ENCODE data around the gene AGBL5. TPM values are rescaled to one million over a fixed set of nuclear protein-coding genes. Genes with fewer than 3 reads are reported as not detected.

AGBL5 gene
- total and polyA plus RNA-seq, 9 of the 15 experiments (the other 6 are each of a cell fraction or from before 2014, with no cell fraction given), result 3.3 to 52.7 (median 26.2) TPM

DNA sequence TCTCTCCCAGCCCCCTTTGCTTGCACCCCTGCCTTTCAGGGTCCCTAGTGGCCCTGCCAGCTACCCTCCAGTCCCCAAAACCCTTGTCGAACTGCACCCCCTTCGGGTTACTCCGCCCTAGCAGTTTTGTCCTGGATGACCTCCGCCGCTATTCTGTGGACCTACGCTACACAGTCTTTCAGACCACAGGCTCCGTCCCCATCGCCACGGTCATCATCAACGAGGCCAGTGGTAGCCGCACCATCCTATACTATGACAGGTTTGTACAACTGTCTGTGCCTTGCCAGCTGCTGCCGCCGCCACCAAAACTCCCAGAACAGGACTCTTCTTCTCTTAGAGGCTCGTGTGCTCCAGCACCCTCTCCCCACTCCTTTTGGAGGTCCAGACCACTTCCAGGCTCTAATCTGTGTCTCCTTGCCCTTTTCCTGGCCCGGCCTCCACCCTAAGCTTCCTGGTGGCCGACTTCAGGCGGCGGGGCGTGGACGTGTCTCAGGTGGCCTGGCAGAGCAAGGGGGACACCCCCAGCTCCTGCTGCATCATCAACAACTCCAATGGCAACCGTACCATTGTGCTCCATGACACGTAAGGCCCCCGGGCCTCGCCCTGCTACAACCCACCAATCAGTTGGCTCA lies 43.0 kb downstream of the AGBL5 start:
- H4K20me1 ChIP-seq (replicated peaks; ENCODE audit: control insufficient read depth, insufficient read depth, low read length), result no peaks in the 10 kb centered on the region
- H3K79me2 ChIP-seq (ENCODE audit: control insufficient read depth, insufficient read depth, low read length), result peaks cover 3% of the 10 kb centered on the region; the same call in 2 of the 3 replicates
- no peak overlapping the region for H3K4me3 ChIP-seq
- TF ChIP-seq ETS2 (tag; IDR thresholded peaks at IDR 0.05; ENCODE audit: borderline replicate concordance, poor library complexity, severe bottlenecking), result no peak
- no peak for TF ChIP-seq PRPF4 (IDR thresholded peaks at IDR 0.05; ENCODE audit: insufficient read depth, low read depth, low read length, poor library complexity, severe bottlenecking)
- no peak for TF ChIP-seq EWSR1 (IDR thresholded peaks at IDR 0.05; ENCODE audit: borderline replicate concordance, low read depth, partially characterized antibody)
- TF ChIP-seq PML (IDR thresholded peaks at IDR 0.05; ENCODE audit: low read length), result no peak
- TF ChIP-seq NCOA2 (IDR thresholded peaks at IDR 0.05; ENCODE audit: partially characterized antibody in 2 of 2), result no peak
- TF ChIP-seq MXI1 (IDR thresholded peaks at IDR 0.05; ENCODE audit: low read depth, low read length), result no peak
- TF ChIP-seq HDAC8 (tag; IDR thresholded peaks at IDR 0.05), result no peak
- TF ChIP-seq, protein P1, sequence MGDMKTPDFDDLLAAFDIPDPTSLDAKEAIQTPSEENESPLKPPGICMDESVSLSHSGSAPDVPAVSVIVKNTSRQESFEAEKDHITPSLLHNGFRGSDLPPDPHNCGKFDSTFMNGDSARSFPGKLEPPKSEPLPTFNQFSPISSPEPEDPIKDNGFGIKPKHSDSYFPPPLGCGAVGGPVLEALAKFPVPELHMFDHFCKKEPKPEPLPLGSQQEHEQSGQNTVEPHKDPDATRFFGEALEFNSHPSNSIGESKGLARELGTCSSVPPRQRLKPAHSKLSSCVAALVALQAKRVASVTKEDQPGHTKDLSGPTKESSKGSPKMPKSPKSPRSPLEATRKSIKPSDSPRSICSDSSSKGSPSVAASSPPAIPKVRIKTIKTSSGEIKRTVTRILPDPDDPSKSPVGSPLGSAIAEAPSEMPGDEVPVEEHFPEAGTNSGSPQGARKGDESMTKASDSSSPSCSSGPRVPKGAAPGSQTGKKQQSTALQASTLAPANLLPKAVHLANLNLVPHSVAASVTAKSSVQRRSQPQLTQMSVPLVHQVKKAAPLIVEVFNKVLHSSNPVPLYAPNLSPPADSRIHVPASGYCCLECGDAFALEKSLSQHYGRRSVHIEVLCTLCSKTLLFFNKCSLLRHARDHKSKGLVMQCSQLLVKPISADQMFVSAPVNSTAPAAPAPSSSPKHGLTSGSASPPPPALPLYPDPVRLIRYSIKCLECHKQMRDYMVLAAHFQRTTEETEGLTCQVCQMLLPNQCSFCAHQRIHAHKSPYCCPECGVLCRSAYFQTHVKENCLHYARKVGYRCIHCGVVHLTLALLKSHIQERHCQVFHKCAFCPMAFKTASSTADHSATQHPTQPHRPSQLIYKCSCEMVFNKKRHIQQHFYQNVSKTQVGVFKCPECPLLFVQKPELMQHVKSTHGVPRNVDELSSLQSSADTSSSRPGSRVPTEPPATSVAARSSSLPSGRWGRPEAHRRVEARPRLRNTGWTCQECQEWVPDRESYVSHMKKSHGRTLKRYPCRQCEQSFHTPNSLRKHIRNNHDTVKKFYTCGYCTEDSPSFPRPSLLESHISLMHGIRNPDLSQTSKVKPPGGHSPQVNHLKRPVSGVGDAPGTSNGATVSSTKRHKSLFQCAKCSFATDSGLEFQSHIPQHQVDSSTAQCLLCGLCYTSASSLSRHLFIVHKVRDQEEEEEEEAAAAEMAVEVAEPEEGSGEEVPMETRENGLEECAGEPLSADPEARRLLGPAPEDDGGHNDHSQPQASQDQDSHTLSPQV (IDR thresholded peaks at IDR 0.05), result no peak
- no peak for TF ChIP-seq GABPB1 (CRISPR knock-in tag; IDR thresholded peaks at IDR 0.05)
- TF ChIP-seq, protein P2, sequence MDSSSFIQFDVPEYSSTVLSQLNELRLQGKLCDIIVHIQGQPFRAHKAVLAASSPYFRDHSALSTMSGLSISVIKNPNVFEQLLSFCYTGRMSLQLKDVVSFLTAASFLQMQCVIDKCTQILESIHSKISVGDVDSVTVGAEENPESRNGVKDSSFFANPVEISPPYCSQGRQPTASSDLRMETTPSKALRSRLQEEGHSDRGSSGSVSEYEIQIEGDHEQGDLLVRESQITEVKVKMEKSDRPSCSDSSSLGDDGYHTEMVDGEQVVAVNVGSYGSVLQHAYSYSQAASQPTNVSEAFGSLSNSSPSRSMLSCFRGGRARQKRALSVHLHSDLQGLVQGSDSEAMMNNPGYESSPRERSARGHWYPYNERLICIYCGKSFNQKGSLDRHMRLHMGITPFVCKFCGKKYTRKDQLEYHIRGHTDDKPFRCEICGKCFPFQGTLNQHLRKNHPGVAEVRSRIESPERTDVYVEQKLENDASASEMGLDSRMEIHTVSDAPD (CRISPR knock-in tag; IDR thresholded peaks at IDR 0.05), result no peak
- no peak for TF ChIP-seq COPS2 (conservative IDR thresholded peaks at IDR 0.05)
- no peak for TF ChIP-seq THRAP3 (IDR thresholded peaks at IDR 0.05; ENCODE audit: borderline replicate concordance)
- TF ChIP-seq TARDBP (IDR thresholded peaks at IDR 0.05), result no peak
- TF ChIP-seq FOS (IDR thresholded peaks at IDR 0.05; ENCODE audit: extremely low read depth, insufficient read length), result no peak
- no peak for TF ChIP-seq GATAD2B (IDR thresholded peaks at IDR 0.05; ENCODE audit: borderline replicate concordance)
- TF ChIP-seq HSF4 (CRISPR knock-in tag; IDR thresholded peaks at IDR 0.05; ENCODE audit: borderline replicate concordance), result no peak
- intact Hi-C loops (cut with micrococcal nuclease) (no loop called here), in situ Hi-C loops (cut with MboI) (no loop called here)
- ChIA-PET CTCF (ENCODE audit: low intra/inter-chr PET ratio) (no interaction called here), POLR2A (interaction anchor here (0.9 to 3.6 kb wide), 3 partner anchors 9 to 13 kb away, joined by 4 to 11 read pairs (median 4); no protein-coding TSS in a partner anchor)
- no peak overlapping the region for H3K4me2 ChIP-seq (ENCODE audit: insufficient read depth, low read length)
- H3K27me3 ChIP-seq (ENCODE audit: control insufficient read depth in 2 of 2, insufficient read depth in 2 of 2, low read length in 2 of 2), result no peaks in the 10 kb centered on the region
- 88% methylated on average over 23 of the region's 24 CpGs for WGBS (ENCODE audit: insufficient coverage, low coverage, missing lambda C conversion rate)
- H3K27ac ChIP-seq (ENCODE audit: extremely low read depth, low read depth, low read length), result no peak overlapping the region
- BruUV-seq (replicated peaks), result no TSS peak
- no peak for FAIRE-seq
- peak overlapping the region in 1 of 2 experiments; percentile 47; a peak in 2 of 4 replicates for H3K9ac ChIP-seq (ENCODE audit: insufficient read depth in 1 of 2, low read depth in 2 of 2, low read length in 2 of 2)
- ATAC-seq, result no peak
- H2AFZ ChIP-seq (ENCODE audit: low read depth, low read length), result no peak overlapping the region
- H3K9me1 ChIP-seq (ENCODE audit: control insufficient read depth, insufficient read depth, low read length), result no peaks in the 10 kb centered on the region
- peaks cover 39 to 49% of the 10 kb centered on the region in 2 experiments for H3K4me1 ChIP-seq (replicated peaks in 1 of 2; ENCODE audit: control insufficient read depth in 2 of 2, insufficient read depth in 2 of 2, low read length in 2 of 2)
- no peaks in the 10 kb centered on the region; the same call in 2 of the 3 replicates for H3K36me3 ChIP-seq (ENCODE audit: control insufficient read depth, insufficient read depth, low read length)
- DNase-seq (ENCODE audit: extremely low read depth in 1 of 4, low spot score in 3 of 4), result no peak
- no peaks in the 10 kb centered on the region for H3K9me3 ChIP-seq (replicated peaks; ENCODE audit: control insufficient read depth, insufficient read depth, low read depth, low read length)
